Measurements from ENCODE around the gene CUBN.

Gene CUBN

GRCh38 chr10:16905320-16905719, 224.3 kb downstream of the CUBN start:
- no peak for DNase-seq

GRCh38 chr10:16904639-16905061, 225.0 kb downstream of the CUBN start:
- DNase-seq = no peak

GRCh38 chr10:16904049-16904448, 225.6 kb downstream of the CUBN start:
- no peak for DNase-seq

- no peak for DNase-seq
These were observed 227.0 kb downstream of the CUBN start for GRCh38 chr10:16902606-16903005.

- DNase-seq = no peak
These were observed 228.5 kb downstream of the CUBN start for GRCh38 chr10:16901106-16901505.

GRCh38 chr10:16896993-16897392, 232.6 kb downstream of the CUBN start:
- no peak for DNase-seq

- DNase-seq = no peak
These were observed 234.8 kb downstream of the CUBN start for GRCh38 chr10:16894821-16895220.

GRCh38 chr10:16893664-16894063, 235.9 kb downstream of the CUBN start:
- peak; percentile 48 for DNase-seq

- no peak for DNase-seq
These were observed 238.0 kb downstream of the CUBN start for GRCh38 chr10:16891375-16892313.

GRCh38 chr10:16890691-16891090, 238.9 kb downstream of the CUBN start:
- no peak for DNase-seq

- DNase-seq = no peak
These were observed 242.0 kb downstream of the CUBN start for GRCh38 chr10:16887565-16887964.

- no peak for DNase-seq
These were observed 243.6 kb downstream of the CUBN start for GRCh38 chr10:16886031-16886430.

GRCh38 chr10:16884497-16884896, 245.1 kb downstream of the CUBN start:
- DNase-seq = no peak

GRCh38 chr10:16883084-16883483, 246.5 kb downstream of the CUBN start:
- no peak for DNase-seq

GRCh38 chr10:16870331-16870730, 259.3 kb downstream of the CUBN start:
- no peak for DNase-seq

GRCh38 chr10:16867990-16868389, 261.6 kb downstream of the CUBN start:
- DNase-seq = no peak

- DNase-seq = no peak
These were observed 262.1 kb downstream of the CUBN start for GRCh38 chr10:16867556-16867955.

GRCh38 chr10:16866541-16867275, 262.9 kb downstream of the CUBN start:
- no peak for DNase-seq

GRCh38 chr10:16865766-16866165, 263.8 kb downstream of the CUBN start:
- no peak for DNase-seq

- no peak for DNase-seq
These were observed 265.8 kb downstream of the CUBN start for GRCh38 chr10:16863766-16864165.

GRCh38 chr10:16857419-16857818, 272.2 kb downstream of the CUBN start:
- no peak for DNase-seq

- DNase-seq = peak; percentile 16
These were observed 273.0 kb downstream of the CUBN start for GRCh38 chr10:16856567-16856966.

- DNase-seq = no peak
These were observed 273.5 kb downstream of the CUBN start for GRCh38 chr10:16856092-16856491.

GRCh38 chr10:16854623-16855022, 275.0 kb downstream of the CUBN start:
- no peak for DNase-seq
